LNCAP (cell line): Measurements from ENCODE around the gene LTN1.

Experiments used
- TF ChIP-seq, protein P1 (sequence below): fragments of 450-650 bp; IDR thresholded peaks from 2 replicates; pipeline ENCODE4 v1.5.1; 2017; ENCODE audit warnings: mild to moderate bottlenecking

LTN1 gene

DNA sequence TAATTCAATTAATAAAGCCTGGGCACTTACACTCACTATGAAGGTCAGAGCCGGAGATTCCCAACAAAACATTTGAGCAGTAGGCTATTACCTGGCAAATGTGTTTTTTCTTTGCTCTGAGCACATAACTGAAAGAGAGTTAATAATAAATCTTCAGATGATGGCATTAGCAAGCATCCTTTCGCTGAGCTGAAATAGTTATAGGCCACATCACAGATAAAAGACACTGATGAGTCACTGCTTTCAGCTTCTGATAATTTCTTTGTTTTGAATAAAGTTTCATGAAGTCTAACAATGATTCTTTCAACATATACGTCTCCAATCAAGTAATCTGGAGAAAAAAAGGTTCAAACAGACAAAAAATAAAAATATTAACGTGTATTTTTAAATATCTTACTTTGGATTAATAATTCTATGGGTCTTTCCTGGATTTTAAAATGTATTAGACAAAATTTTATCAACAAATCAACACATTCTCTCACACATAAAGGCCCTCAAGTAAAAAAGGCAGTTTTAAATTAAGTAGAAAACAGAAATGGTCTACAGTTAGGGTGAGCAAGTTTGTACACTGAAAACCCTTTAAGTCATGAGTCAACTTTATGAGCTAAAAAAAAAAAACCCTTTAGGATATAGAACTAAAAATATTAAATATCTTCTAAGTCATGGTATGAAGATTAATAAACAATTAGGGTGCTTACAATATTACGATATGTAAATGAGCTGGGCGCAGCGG lies 33.1 kb downstream of the LTN1 start:
- TF ChIP-seq, protein P1, sequence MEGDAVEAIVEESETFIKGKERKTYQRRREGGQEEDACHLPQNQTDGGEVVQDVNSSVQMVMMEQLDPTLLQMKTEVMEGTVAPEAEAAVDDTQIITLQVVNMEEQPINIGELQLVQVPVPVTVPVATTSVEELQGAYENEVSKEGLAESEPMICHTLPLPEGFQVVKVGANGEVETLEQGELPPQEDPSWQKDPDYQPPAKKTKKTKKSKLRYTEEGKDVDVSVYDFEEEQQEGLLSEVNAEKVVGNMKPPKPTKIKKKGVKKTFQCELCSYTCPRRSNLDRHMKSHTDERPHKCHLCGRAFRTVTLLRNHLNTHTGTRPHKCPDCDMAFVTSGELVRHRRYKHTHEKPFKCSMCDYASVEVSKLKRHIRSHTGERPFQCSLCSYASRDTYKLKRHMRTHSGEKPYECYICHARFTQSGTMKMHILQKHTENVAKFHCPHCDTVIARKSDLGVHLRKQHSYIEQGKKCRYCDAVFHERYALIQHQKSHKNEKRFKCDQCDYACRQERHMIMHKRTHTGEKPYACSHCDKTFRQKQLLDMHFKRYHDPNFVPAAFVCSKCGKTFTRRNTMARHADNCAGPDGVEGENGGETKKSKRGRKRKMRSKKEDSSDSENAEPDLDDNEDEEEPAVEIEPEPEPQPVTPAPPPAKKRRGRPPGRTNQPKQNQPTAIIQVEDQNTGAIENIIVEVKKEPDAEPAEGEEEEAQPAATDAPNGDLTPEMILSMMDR = no peak

DNA sequence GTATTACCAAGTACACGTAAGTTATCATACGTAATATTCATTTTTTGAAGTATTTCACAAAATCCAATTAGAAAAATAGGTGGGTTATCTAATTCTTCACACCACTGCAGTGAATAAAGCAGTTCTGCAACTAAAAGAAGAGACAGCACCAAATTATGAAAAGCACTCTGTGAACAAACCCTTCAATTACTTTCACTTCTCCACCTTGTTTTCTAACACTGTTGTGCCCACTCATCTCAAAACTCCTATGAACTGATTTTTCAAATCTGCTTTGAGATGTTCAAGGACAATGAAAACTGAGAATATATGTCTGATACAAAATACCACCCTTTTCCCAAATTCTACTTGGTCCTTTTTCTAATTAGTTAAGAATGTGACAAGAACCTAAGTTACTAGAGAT lies 39.4 kb downstream of the LTN1 start:
- TF ChIP-seq, protein P1 = no peak

DNA sequence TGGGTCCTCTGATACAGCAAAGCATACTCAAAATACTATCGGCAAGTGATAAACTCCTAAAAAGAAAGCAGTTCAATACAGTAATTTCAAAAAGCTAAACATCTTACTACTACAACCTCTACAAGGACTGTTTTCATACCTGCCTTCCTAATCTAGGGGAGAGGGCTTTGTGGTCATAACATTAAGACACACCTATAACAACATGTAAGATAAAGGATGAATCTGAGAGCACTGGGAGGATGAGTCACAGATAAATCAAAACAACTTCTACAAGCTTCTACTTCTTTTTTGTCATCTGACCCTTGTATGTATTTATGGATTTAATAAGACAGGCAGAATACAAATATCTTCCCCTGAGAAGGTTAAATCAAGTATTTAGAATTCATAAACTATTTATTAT lies 40.0 kb downstream of the LTN1 start:
- TF ChIP-seq, protein P1 = no peak

DNA sequence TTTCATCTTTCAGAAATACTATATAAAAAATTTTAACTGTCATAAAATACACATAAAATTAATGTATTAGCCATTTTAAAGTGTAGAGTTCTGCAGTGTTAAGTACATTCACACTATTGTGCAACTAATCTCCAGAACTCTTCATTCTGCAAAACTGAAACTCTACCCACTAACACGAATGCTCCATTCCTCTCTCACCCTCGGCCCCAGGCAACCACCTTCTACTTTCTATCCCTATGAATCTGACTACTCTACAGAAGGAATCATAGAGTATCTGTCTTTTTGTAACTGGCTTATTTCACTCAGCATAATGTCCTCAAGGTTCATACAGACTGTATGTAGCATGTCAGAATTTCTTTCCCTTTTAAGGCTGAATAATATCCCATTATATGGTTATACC lies 43.4 kb downstream of the LTN1 start:
- TF ChIP-seq, protein P1 = no peak

DNA sequence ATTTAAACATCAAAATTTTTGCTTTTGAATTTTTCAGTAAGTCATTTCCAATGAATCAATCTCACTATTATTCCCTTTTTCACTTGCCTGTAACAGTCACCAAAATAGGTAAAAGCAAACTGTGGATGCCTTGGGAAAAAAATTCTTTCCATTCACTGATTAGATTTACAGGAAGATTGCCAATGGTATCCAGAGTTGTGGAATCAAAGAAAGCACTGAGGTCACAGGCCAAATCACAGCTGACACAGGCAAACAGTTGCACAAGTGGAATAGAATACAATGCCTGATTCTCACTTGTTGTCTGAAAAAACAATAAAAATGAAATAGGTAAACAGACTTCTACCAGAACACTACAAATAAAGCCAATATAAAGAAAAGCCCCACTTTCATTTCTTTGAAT lies 48.4 kb downstream of the LTN1 start:
- TF ChIP-seq, protein P1 = no peak

DNA sequence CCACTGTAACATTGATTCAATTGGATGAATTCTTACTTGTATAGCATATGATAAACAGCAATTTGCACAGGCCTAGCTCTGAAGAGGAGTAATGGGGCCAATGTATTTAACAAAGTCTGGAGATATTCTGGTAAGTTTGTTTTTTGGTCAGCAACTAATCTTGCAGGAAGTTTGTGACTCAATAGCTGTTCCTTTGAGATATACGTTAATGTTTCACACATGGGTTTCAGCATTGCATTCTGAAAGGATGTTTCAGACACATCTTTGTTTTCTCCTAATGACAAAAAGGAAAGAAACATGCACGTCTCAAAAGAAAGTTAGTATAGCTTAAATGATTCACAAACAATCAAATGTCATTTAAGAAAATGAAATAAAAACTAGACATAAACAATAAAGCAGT lies 49.0 kb downstream of the LTN1 start:
- TF ChIP-seq, protein P1 = no peak

DNA sequence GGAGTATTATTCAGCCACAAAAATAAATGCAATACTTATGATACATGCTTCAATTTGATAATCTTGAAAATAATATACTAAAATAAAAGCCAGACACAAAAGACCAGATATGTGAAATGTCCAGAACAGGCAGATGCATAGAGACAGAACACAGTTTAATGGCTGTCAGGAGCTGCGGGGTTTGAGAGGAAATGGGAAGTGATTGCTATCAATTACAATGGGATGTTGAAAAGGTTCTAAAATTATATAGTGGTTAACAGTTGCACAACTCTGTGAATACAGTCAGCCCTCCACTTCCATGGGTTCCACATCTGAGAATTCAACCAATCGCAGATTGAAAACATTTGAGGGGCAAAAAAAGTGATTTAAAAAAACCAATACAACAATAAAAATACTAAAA lies 54.0 kb downstream of the LTN1 start:
- TF ChIP-seq, protein P1 = no peak

DNA sequence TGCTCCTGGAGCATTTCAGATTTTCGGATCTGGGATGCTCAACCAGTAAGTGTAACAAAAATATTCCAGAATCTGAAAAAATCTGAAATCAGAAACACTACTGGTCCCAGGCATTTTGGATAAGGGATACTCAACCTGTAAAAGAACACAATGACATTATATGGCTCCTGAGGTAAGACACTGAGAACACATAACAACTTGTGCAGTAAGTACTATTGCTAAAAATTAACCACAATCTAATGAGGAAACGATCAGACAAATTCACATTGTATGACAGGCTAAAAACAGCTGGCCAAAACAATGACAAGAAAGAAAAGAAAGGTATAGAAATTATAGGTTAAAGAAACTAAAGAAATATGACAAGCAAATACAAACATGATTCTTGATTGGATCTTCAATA lies 54.9 kb downstream of the LTN1 start:
- TF ChIP-seq, protein P1 = no peak
